Measurements from ENCODE around the gene TSPEAR. TPM values are rescaled to one million over a fixed set of nuclear protein-coding genes. Genes with fewer than 3 reads are reported as not detected.
A peak's percentile ranks its signal among the peaks of the same experiment; 100 is the strongest.

Gene TSPEAR
- total and polyA plus RNA-seq, 9 of the 15 experiments (the other 6 are each of a cell fraction or from before 2014, with no cell fraction given) = not detected

DNA sequence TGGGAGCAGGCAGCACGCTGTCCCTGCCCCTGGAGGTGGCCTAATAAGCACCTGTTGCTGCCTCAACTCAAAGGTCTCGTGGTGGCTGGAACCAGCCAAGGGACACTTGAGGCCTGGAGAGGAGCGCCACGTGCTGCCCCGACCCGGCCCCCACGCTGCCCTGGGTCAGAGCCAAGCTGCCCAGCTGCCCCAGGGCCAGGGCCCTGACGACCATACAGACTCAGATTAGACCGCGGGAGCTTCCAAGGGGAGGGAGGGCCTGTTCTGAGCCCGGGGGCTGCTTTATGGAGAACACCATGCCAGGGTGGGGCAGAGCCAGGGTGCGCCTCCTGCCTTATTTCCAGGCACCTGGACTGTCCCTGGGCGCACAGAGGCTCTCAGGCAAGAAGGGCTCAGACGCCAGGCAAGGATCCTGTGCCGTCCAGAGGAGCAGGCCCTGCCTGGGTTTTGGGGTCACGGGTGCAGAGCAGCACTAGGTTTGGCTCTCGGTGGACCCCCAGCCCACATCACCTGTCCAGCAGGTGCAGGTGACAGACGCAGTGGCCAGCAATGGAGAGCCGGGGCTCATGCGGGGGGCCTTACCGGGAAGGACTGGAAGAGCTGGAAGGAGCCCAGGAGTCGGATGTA, 190.0 kb downstream of the TSPEAR start:
- ATAC-seq = no peak
- BruUV-seq (replicated peaks) = no TSS peak
- Histone ChIP-seq H2AFZ (ENCODE audit: low read depth, low read length) (no peak overlapping the region), H3K4me1 (replicated peaks in 1 of 2; ENCODE audit: control insufficient read depth in 2 of 2, insufficient read depth in 2 of 2, low read length in 2 of 2) (peaks cover 0 to 31% of the 10 kb centered on the region in 2 experiments; a peak in 3 of 5 replicates), H3K9me3 (replicated peaks; ENCODE audit: control insufficient read depth, insufficient read depth, low read depth, low read length) (peaks cover 21% of the 10 kb centered on the region; the same call in 1 of the 2 replicates), H3K79me2 (ENCODE audit: control insufficient read depth, insufficient read depth, low read length) (no peaks in the 10 kb centered on the region), H3K36me3 (ENCODE audit: control insufficient read depth, insufficient read depth, low read length) (no peaks in the 10 kb centered on the region), H3K27ac (ENCODE audit: extremely low read depth, low read depth, low read length) (no peak overlapping the region), H3K9me1 (ENCODE audit: control insufficient read depth, insufficient read depth, low read length) (no peaks in the 10 kb centered on the region), H3K27me3 (ENCODE audit: control insufficient read depth in 2 of 2, insufficient read depth in 2 of 2, low read length in 2 of 2) (peaks cover 0 to 22% of the 10 kb centered on the region in 2 experiments; a peak in 2 of 5 replicates), H3K9ac (ENCODE audit: insufficient read depth in 1 of 2, low read depth in 2 of 2, low read length in 2 of 2) (no peak overlapping the region), H4K20me1 (replicated peaks; ENCODE audit: control insufficient read depth, insufficient read depth, low read length) (no peaks in the 10 kb centered on the region), H3K4me3 (no peak overlapping the region), H3K4me2 (ENCODE audit: insufficient read depth, low read length) (no peak overlapping the region)
- intact Hi-C loops (cut with micrococcal nuclease) = no loop called here
- FAIRE-seq = no peak
- 11% methylated on average over 22 of the region's 22 CpGs for WGBS (ENCODE audit: insufficient coverage, low coverage, missing lambda C conversion rate)
- ChIA-PET POLR2A (interaction anchor here (0.8 kb wide), 2 partner anchors 151 to 255 kb away, joined by 3 read pairs; no protein-coding TSS in a partner anchor), CTCF (ENCODE audit: low intra/inter-chr PET ratio) (no interaction called here)
- TF ChIP-seq ZNF589 (CRISPR knock-in tag; IDR thresholded peaks at IDR 0.05; ENCODE audit: low read depth) (no peak), POLR2G (IDR thresholded peaks at IDR 0.05; ENCODE audit: low read depth, low read length) (0 out of 2 replicates have a peak, but pooled peaks have one; percentile 17)
- in situ Hi-C loops (cut with MboI) = no loop called here
- no peak for DNase-seq (ENCODE audit: extremely low read depth in 1 of 4, low spot score in 3 of 4)
